ENCODE data around the gene SLC9A3.

Gene SLC9A3

GRCh38 chr5:494667-495255, 29.5 kb downstream of the SLC9A3 start:
- Histone ChIP-seq H3K27ac (ENCODE audit: low read depth, low read length, poor library complexity, severe bottlenecking) (no peak overlapping the region), H3K4me2 (ENCODE audit: low read length) (no peak overlapping the region), H3K4me1 (ENCODE audit: insufficient read depth, low read length, severe bottlenecking) (no peaks in the 10 kb centered on the region), H3K79me2 (ENCODE audit: insufficient read depth, low read length) (no peaks in the 10 kb centered on the region), H4K20me1 (ENCODE audit: insufficient read depth, low read length) (no peaks in the 10 kb centered on the region), H3K9ac (ENCODE audit: low read length) (no peak overlapping the region), H3K9me3 (ENCODE audit: low read length) (no peaks in the 10 kb centered on the region), H3F3A (ENCODE audit: insufficient read depth, low read length) (no peaks in the 10 kb centered on the region), H2AFZ (ENCODE audit: low read length) (no peak overlapping the region), H3K9me2 (ENCODE audit: low read depth, low read length) (no peaks in the 10 kb centered on the region), H3K36me3 (ENCODE audit: insufficient read depth, low read length) (no peaks in the 10 kb centered on the region), H3K4me3 (ENCODE audit: low read depth, low read length, poor library complexity, severe bottlenecking) (no peak overlapping the region), H3K27me3 (ENCODE audit: insufficient read depth, low read length) (peaks cover 14% of the 10 kb centered on the region; the same call in 1 of the 2 replicates)
- TF ChIP-seq EZH2 (IDR thresholded peaks at IDR 0.05; ENCODE audit: borderline replicate concordance, low read length) (no peak), CTCF (IDR thresholded peaks at IDR 0.05; ENCODE audit: low read length) (no peak)

- no peak overlapping the region for H3K4me3 ChIP-seq (ENCODE audit: low read depth, low read length, poor library complexity, severe bottlenecking)
- H3K4me1 ChIP-seq (ENCODE audit: insufficient read depth, low read length, severe bottlenecking): no peaks in the 10 kb centered on the region
- no peak overlapping the region for H3K4me2 ChIP-seq (ENCODE audit: low read length)
- no peaks in the 10 kb centered on the region for H3K79me2 ChIP-seq (ENCODE audit: insufficient read depth, low read length)
- no peaks in the 10 kb centered on the region for H3K9me3 ChIP-seq (ENCODE audit: low read length)
- H3K9ac ChIP-seq (ENCODE audit: low read length): no peak overlapping the region
- H3K36me3 ChIP-seq (ENCODE audit: insufficient read depth, low read length): no peaks in the 10 kb centered on the region
- no peak for TF ChIP-seq EZH2 (IDR thresholded peaks at IDR 0.05; ENCODE audit: borderline replicate concordance, low read length)
- H3K9me2 ChIP-seq (ENCODE audit: low read depth, low read length): no peaks in the 10 kb centered on the region
- no peaks in the 10 kb centered on the region for H4K20me1 ChIP-seq (ENCODE audit: insufficient read depth, low read length)
- no peaks in the 10 kb centered on the region for H3F3A ChIP-seq (ENCODE audit: insufficient read depth, low read length)
- H2AFZ ChIP-seq (ENCODE audit: low read length): no peak overlapping the region
- H3K27me3 ChIP-seq (ENCODE audit: insufficient read depth, low read length): peaks cover 17% of the 10 kb centered on the region; the same call in 1 of the 2 replicates
- no peak overlapping the region for H3K27ac ChIP-seq (ENCODE audit: low read depth, low read length, poor library complexity, severe bottlenecking)
Observed at GRCh38 chr5:493758-494157, 30.5 kb downstream of the SLC9A3 start.

- Histone ChIP-seq H3K79me2 (ENCODE audit: insufficient read depth, low read length) (no peaks in the 10 kb centered on the region), H3K9ac (ENCODE audit: low read length) (no peak overlapping the region), H3K4me2 (ENCODE audit: low read length) (no peak overlapping the region)
Observed at GRCh38 chr5:493119-493701, 31.0 kb downstream of the SLC9A3 start.

More at GRCh38 chr5:493119-493701, 31.0 kb downstream of the SLC9A3 start:
- TF ChIP-seq CTCF (IDR thresholded peaks at IDR 0.05; ENCODE audit: low read length) (no peak), EZH2 (IDR thresholded peaks at IDR 0.05; ENCODE audit: borderline replicate concordance, low read length) (no peak)
- Histone ChIP-seq H3K27me3 (ENCODE audit: insufficient read depth, low read length) (peaks cover 14% of the 10 kb centered on the region; the same call in 1 of the 2 replicates), H2AFZ (ENCODE audit: low read length) (no peak overlapping the region), H3K9me2 (ENCODE audit: low read depth, low read length) (no peaks in the 10 kb centered on the region), H3K4me1 (ENCODE audit: insufficient read depth, low read length, severe bottlenecking) (no peaks in the 10 kb centered on the region), H3K27ac (ENCODE audit: low read depth, low read length, poor library complexity, severe bottlenecking) (no peak overlapping the region), H4K20me1 (ENCODE audit: insufficient read depth, low read length) (no peaks in the 10 kb centered on the region), H3K36me3 (ENCODE audit: insufficient read depth, low read length) (no peaks in the 10 kb centered on the region), H3K4me3 (ENCODE audit: low read depth, low read length, poor library complexity, severe bottlenecking) (no peak overlapping the region), H3F3A (ENCODE audit: insufficient read depth, low read length) (no peaks in the 10 kb centered on the region), H3K9me3 (ENCODE audit: low read length) (no peaks in the 10 kb centered on the region)
